Uterus (tissue), 2 donors: ENCODE measurements around the gene PHYKPL.

Source experiments
- CTCF ChIP-seq, 4 experiments: fragments of 200-600 bp in 2 of 4; fragments of 450-650 bp in 2 of 4; sonication (generic) in 2 of 4; IDR thresholded peaks; one replicate each; pipeline ENCODE4 v1.5.1; 2016 to 2019; ENCODE audit warnings: antibody characterized with exemption in 4 of 4, mild to moderate bottlenecking in 2 of 4, moderate library complexity in 1 of 4
- POLR2A ChIP-seq, 2 donors: fragments of 450-650 bp; IDR thresholded peaks; one replicate each; pipeline ENCODE4 v1.6.1; 2016; ENCODE audit warnings: antibody characterized with exemption in 2 of 2, mild to moderate bottlenecking in 1 of 2, moderate library complexity in 1 of 2

GRCh38 chr5:178250263-178250662, 17.7 kb upstream of the PHYKPL start:
- no peak for TF ChIP-seq CTCF (IDR thresholded peaks at IDR 0.05)
- TF ChIP-seq POLR2A (IDR thresholded peaks at IDR 0.05), result no peak
